Upper lobe of right lung (tissue), 1 donor: ENCODE results near the gene UBE2H. TPM values are rescaled to one million over a fixed set of nuclear protein-coding genes. Genes with fewer than 3 reads are reported as not detected.

ENCODE experiments used
- ATAC-seq: fragments of 200-7000 bp; cut with Tn5 transposase; one replicate; pipeline ENCODE4 v1.9.1; 2020; ENCODE audit warnings: mild to moderate bottlenecking, moderate library complexity
- DNase-seq: peaks from one replicate; pipeline ENCODE4 v3.0.0-alpha.2; 2020
- H3K27ac ChIP-seq: fragments of 200-600 bp; one replicate; pipeline ENCODE4 v1.8.0; 2022
- H3K27me3 ChIP-seq: fragments of 200-600 bp; one replicate; pipeline ENCODE4 v1.8.0; 2022; ENCODE audit warnings: mild to moderate bottlenecking
- H3K36me3 ChIP-seq: fragments of 200-600 bp; one replicate; pipeline ENCODE4 v1.8.0; 2022
- H3K4me1 ChIP-seq: fragments of 200-600 bp; one replicate; pipeline ENCODE4 v1.8.0; 2022
- H3K4me3 ChIP-seq: fragments of 200-600 bp; one replicate; pipeline ENCODE4 v1.8.0; 2022; ENCODE audit warnings: mild to moderate bottlenecking
- H3K9me3 ChIP-seq: fragments of 200-600 bp; one replicate; pipeline ENCODE4 v1.8.0; 2022
- CTCF ChIP-seq: fragments of 200-600 bp; IDR thresholded peaks from one replicate; pipeline ENCODE4 v1.8.0; 2022; ENCODE audit warnings: antibody characterized with exemption
- intact Hi-C: fragments of 100-400 bp; cut with DNase I; formaldehyde crosslinking; loops from one replicate; pipeline ENCODE4 v1.11.0; 2022
- total RNA-seq: library from RNA; stranded (reverse); fragmentation: NEBNext Ultra II Directional; extraction: Animal tissue kit (Norgen Biotek cat#: 25700); gene quantifications from one replicate; pipeline ENCODE4 v1.2.1, GENCODE V29; 2021
- donor health status: DM: no; HTN: yes; CAD: no; lungs with severe emphysema.

Gene UBE2H
- total RNA-seq, 1 donor from 2014 or later: 69.1 TPM

DNA sequence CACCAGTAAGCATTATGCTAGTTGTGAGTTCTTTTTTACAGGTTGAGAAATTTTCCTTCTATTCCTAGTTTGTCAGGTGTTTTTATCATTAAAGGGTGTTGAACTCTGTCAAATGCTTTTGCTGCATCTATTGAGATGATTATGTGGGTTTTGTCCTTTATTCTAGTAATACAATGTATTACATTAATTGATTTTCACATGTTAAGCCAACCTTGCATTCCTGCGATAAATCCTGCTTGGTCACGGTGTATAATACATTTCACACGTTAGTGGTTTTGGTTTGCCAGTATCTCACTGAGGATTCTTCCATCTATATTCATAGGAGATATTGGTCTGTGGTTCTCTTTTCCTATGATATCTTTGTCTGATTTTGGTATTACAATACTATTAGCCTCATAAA, 136.0 kb downstream of the UBE2H start:
- Histone ChIP-seq H3K27me3 (no peaks in the 10 kb centered on the region), H3K4me3 (no peak overlapping the region), H3K4me1 (no peaks in the 10 kb centered on the region), H3K36me3 (no peaks in the 10 kb centered on the region), H3K27ac (no peak overlapping the region), H3K9me3 (no peaks in the 10 kb centered on the region)
- ATAC-seq: no peak
- no peak for TF ChIP-seq CTCF
- no peak for DNase-seq
- intact Hi-C loops: no loop called here

DNA sequence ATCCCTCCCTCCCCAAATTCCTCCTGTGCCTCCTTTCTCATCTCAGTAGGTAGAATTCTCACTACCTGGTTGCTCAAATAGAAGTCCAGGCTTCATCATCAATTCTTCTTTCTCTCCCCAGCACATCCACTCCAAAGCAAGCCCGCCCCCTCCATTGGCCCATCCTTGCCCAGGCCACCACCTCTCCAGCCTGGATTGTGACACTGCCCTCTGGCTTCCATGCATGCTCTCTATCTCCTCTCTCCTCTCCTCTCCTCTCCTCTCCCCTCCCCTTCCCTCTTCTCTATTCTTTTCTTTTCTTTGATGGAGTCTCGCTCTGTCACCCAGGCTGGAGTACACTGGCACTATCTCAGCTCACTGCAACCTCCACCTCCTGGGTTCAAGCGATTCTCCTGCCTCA, 144.9 kb downstream of the UBE2H start:
- H3K36me3 ChIP-seq: no peaks in the 10 kb centered on the region
- intact Hi-C loops: no loop called here
- no peaks in the 10 kb centered on the region for H3K4me1 ChIP-seq
- TF ChIP-seq CTCF: no peak
- no peak overlapping the region for H3K27ac ChIP-seq
- no peak overlapping the region for H3K4me3 ChIP-seq
- no peak for ATAC-seq
- DNase-seq: no peak
- H3K9me3 ChIP-seq: no peaks in the 10 kb centered on the region
- H3K27me3 ChIP-seq: no peaks in the 10 kb centered on the region

DNA sequence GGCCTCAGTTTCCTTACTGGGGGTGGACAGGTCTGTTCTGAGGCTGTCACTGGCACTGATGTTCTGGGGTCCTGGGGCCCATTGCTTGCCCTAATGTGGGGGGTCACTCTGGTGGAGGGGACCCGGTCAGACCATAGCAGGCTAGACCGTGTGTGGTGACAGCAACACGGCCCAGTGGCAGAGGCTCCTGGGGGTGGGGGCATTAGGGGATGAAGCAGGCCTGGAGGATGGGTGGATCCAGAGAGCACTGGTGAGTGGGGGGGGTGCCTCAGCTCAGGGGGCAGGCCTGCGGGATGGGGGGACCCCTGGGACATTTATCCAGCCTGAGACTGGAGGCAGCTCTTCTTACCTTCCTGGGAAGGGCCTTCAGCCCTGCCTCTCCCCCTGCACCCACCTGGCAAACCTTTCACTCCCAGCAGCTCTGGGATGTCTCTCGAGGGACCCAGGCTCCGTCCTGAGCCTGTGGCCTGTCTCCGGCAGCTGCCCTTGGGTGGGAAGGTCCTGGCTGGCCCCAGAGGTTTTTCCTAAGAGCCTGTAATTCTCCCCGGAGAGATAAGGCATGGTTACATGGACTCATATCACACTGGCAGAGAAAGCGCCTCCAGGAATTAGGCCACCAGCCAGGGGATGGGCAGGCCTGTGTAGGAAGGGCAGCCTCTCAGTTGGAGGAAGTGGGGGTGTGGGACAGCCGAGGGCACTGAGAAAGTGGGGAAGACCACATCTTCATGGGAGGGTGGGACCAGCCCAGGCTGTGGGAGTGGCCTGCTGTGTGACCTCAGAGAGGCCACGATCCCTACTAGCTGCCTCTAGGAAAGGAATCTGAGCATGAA, 147.7 kb downstream of the UBE2H start:
- H3K27me3 ChIP-seq: no peaks in the 10 kb centered on the region
- intact Hi-C loops: no loop called here
- no peak for TF ChIP-seq CTCF
- H3K4me3 ChIP-seq: no peak overlapping the region
- no peaks in the 10 kb centered on the region for H3K36me3 ChIP-seq
- ATAC-seq (no peak), DNase-seq (no peak)
- H3K27ac ChIP-seq: no peak overlapping the region
- no peaks in the 10 kb centered on the region for H3K9me3 ChIP-seq
- H3K4me1 ChIP-seq: no peaks in the 10 kb centered on the region

DNA sequence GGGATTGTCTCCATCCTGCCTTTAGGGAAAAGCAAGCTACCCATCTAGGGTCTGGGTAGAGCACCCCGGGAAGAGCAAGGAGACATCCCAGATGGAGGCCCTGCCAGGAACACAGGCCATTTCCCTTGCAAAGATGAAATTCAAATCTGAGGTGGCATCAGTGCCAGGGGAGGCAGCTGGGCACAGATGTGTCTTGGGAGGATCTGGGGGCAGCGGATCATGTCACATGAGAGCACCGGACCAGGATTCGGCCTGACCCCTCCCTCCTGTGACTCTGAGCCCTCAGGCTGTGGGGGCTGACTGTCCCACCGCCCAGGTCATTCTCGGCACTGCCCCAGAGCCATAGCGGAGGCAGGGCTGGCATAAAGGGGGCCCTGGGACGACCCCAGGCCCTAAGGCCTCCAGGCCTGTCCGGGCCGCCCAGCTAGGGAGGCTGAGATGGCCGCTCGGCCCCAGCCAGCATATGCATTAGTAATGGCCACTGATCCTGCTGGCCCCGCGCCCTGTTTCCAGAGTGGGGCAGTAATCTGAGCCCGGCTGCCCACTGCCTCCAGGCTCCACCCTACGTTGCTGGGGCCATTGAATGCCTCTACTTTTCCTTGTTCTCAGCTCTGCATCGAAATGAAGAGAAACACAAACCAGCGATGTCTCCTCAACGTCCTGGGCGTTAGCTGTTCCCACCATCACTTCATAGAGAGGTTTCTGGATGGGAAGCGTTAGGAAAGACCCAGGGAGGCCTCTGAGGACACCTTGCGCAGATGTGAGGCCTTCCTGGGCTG, 148.5 kb downstream of the UBE2H start:
- H3K9me3 ChIP-seq: no peaks in the 10 kb centered on the region
- DNase-seq (no peak), ATAC-seq (no peak)
- no peak for TF ChIP-seq CTCF
- H3K4me3 ChIP-seq: no peak overlapping the region
- H3K4me1 ChIP-seq: no peaks in the 10 kb centered on the region
- no peaks in the 10 kb centered on the region for H3K36me3 ChIP-seq
- no peak overlapping the region for H3K27ac ChIP-seq
- no peaks in the 10 kb centered on the region for H3K27me3 ChIP-seq
- intact Hi-C loops: no loop called here

DNA sequence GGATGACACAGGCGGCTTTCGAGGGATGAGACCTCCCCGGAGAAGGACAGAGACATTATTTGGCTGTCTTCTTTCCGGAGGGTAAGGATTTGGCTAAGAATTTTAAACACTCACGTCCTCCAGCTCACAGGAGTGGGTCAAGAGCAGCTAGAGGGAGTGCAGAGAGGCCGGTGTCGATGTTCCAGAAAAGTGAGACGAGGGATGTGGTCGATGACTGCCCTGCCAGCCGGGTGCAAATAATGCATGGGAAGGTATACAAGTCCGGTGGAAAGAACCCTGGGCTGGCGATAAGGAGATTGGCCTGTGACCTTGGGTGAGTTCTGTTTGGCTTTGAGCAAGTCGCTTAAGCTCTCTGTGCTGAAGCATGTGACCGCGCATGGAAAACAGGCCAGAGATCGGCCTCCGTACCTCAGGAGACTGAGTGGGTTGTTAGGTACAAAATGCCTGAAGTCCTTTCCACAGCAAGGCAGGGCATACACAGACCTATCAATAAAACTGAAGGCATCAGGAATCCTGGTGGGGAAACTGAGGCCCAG, 149.1 kb downstream of the UBE2H start:
- Histone ChIP-seq H3K27me3 (no peaks in the 10 kb centered on the region), H3K4me3 (no peak overlapping the region), H3K36me3 (no peaks in the 10 kb centered on the region), H3K27ac (no peak overlapping the region), H3K4me1 (no peaks in the 10 kb centered on the region), H3K9me3 (no peaks in the 10 kb centered on the region)
- no peak for ATAC-seq
- TF ChIP-seq CTCF: no peak
- no peak for DNase-seq
- intact Hi-C loops: no loop called here
